Measurements from ENCODE around the gene CELA1.

GRCh38 chr12:51323966-51324895 lies 22.2 kb downstream of the CELA1 start, which contains the start of gene BIN2:
- TF ChIP-seq CTCF (conservative IDR thresholded peaks at IDR 0.05; ENCODE audit: low read depth, low read length) (no peak), EZH2 (IDR thresholded peaks at IDR 0.05; ENCODE audit: borderline replicate concordance, low read depth, low read length, poor library complexity, severe bottlenecking) (no peak)
